NCI-H1694 (cell line): ENCODE measurements around the gene MRM2.
A peak's percentile ranks its signal among the peaks of the same experiment; 100 is the strongest.

Experiments
- DNase-seq: peaks from one replicate; lab custom pipeline; 2025; lab: John Stamatoyannopoulos, UW

The MRM2 gene

GRCh38 chr7:2247141-2247995, 5.4 kb upstream of the MRM2 start:
- no peak for DNase-seq

DNA sequence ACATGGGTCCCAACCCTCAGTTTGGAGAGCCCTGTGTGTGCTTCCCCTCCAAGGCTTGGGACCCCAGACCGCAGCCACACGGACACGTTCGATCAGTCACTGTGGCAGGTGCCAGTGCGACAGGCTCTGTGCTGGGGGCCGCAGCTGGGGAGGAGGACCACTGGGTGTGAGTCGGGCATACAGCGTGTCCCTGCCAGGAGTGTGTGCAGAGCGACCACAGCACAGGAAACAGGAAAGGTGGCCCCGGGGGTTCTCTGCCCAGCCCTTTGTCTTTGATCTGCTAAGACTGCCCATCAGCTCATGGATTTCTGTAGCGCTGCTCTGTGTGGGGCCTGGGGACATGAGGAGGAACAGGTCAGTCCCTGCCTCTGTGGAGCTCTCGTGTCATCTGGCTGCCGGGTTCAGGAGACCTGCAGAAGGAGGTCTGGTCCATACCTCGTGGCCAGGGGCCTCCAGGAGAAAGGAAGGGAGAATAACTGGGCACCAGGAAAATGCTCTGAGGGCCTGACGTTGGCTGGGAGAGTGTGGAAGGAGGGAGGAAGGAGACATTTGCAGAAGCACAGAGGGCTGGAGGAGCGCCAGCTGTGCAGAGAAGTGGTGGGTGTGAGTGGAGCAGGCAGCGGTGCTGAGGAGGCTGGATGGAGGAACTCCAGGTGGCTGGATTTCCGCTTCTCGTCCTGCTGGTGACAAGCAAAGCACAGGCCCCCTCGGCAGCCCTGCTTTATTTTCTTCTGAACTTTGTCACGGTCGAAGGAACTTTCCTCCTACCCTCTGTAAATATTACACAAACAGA, 4.1 kb upstream of the MRM2 start:
- no peak for DNase-seq

DNA sequence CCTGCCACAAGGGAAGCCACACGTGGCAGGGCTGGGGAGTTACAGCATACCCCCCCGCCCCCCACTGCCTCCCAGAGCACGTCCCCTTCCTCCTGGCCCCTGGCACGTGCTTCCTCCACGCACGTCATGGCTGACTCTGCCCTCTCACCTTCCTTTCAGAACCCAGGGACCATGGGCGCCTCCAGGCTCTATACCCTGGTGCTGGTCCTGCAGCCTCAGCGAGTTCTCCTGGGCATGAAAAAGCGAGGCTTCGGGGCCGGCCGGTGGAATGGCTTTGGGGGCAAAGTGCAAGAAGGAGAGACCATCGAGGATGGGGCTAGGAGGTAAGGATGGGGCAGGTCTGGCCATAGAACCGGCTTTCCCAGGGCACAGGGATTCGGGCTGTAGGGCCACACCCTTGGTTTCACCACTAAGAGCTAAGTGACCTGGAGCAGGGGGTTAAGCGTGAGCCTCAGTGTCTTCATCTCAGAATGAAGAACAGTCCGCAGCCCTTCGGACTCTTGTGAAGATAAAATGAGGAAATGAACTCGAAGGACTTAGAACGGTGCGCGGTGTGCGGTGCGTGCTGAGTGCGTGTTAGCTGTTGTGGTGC, 2.5 kb upstream of the MRM2 start:
- DNase-seq: no peak

- no peak for DNase-seq
Observed at GRCh38 chr7:2243458-2243857, 1.5 kb upstream of the MRM2 start.

DNA sequence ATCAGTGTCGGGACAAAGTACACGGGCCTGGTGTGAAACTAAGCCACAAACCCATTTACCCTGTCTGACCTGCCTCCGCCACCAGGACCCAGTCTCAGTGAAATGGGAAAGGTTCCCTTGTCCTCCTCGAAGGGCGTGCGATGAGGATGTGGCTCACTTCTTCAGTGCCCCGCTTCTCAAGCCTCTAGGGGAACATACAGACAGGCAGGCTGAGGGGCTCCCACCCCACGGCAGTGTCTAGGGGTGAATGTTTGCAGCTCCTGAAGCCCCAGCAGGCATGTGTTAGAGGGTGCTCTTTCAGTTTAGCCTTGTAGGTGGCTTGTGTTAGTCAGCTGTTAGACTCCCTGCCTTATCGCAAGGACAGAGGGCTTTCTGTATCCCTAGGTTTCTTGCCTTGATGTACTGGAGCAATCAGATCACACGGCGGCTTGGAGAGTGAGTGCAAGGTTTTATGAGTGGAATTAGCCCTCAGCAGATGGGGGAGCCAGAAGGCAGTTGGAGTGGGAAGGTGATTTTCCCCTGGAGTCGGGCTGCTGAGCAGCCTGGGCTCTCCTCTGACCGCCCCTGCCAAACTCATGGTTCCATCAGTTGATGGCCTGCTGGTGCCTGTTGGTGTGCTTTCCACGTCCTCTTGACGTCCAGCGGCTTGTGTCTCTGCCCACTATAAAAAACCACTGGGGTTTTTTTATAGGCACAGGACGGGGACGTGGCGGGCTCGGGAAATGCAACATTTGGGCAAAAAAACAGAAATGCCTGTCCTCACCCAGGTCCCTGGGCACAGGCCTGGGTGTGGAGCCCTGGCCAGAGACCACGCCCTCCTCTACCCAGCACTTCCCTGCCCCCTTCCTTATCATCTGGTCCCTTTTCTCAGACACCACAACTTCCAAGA, 780 bp upstream of the MRM2 start:
- DNase-seq: no peak

GRCh38 chr7:2239242-2239641, 2.8 kb downstream of the MRM2 start:
- DNase-seq: no peak

GRCh38 chr7:2237109-2237602, 4.8 kb downstream of the MRM2 start:
- no peak for DNase-seq

- no peak for DNase-seq
Observed at GRCh38 chr7:2233926-2234325, 8.1 kb downstream of the MRM2 start.

GRCh38 chr7:2232766-2233520, 9.1 kb downstream of the MRM2 start, which contains the start of gene MAD1L1:
MAD1L1 (minus strand) TSS chr7:2232945; CDS start chr7:2230133, 2,812 bp downstream.
- DNase-seq: peak; percentile 59

GRCh38 chr7:2231992-2232765, 9.8 kb downstream of the MRM2 start:
- no peak for DNase-seq

DNA sequence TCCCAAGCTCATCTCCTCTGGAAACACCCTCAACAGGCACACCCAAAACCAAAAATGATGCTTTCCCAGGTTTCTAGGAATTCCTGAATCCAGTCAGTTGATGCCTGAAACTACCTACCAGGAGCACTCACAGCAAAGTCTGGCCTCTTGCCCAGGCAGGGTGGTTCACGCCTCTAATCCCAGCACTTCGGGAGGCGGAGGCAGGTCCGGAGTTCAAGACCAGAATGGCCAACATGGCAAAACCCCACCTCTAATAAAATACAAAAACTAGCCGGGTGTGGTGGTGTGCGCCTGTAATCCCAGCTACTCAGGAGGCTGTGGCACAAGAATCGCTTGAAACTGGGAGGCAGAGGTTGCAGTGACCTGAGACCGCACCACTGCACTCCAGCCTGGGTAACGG, 11.1 kb downstream of the MRM2 start:
- DNase-seq: no peak

DNA sequence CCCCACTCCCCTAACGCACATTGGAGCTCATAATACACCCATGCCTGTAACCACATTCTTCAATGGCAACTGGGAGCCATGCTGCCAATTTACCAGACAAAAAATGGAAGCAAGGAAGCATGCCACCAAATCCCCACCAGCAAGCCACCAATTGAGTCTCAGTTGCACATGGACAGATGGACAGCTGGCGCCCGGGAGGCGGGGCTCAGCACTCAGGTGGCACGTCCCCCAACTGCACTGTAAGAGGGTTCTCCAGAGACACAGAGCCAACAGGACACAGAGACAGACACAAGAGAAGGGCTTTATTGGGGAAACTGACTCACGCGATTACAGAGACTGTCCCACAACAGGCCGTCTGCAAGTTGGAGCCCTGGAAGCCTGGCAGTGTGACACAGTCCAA, 11.8 kb downstream of the MRM2 start:
- DNase-seq: no peak

- no peak for DNase-seq
Observed at GRCh38 chr7:2229467-2229866, 12.5 kb downstream of the MRM2 start.

DNA sequence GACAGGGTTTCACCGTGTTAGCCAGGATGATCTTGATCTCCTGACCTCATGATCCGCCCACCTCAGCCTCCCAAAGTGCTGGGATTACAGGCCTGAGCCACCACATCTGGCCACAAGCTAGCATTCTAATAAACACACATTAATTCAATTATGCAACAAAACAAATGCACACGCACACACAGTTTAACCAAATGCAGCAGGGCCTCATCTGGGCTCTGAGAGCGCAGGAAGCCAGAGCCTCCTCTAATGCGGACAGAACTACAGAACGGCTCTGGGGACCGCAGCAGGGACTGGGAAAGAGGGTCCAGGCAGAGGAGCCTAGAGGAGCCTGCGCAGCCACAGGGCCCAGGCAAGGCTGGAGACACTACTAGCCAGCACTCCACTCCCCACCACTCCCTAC, 13.1 kb downstream of the MRM2 start:
- no peak for DNase-seq

DNA sequence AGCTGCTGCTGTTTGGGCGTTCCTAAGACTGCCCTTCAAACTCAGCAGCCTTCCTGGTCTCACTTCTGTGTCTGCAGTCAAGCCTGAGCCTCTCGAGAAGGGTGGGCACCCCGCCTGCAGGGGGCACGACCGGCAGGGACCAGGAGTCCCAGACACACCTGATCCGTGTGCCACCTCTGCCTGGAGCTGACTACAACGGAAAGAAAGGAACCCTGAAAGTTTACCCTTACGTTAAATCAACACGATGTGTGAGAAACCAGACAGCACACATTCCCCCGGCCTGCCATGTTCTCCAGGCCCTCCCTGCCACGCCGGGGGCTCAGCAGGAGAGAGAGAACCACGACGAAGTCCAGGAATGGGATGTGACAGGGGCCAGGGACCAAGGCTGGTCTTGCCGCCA, 14.3 kb downstream of the MRM2 start:
- DNase-seq: no peak

DNA sequence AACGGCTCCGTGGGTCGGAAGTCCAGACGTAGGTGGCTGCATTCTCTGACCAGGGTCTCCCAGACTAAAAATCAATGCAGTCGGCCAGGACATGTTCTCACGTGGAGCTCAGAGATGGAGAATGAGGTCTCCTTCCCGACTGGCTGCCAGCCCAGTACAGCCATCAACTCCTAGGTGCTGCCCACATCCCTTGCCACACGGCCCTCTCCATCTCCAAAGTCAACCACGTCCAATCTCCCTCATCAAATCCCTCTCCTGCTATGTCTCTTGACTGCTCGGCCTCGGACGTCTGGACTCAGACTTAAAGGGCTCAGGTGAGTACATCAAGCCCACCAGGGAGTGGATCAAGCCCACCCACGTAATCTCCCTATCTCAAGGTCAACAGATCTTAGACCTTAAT, 16.2 kb downstream of the MRM2 start:
- no peak for DNase-seq

GRCh38 chr7:2225336-2225735, 16.7 kb downstream of the MRM2 start:
- no peak for DNase-seq

DNA sequence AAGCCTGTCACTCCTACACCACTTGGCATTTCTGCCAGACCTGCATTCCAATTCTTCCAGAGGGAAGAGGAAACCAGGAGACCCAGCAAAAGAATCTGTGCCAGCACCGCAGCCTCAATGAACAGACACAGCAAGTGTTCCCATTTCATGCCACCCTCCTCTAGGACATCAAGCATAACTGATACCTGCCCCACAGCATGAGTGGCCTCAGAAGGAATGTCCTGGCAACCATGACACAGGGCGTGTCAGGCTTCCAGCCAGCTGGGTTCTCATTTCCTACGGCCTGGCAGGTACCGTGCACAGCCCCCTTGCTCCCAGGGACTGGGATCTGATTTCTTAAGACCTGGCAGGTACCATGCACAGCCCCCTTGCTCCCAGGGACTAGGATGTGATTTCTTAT, 17.1 kb downstream of the MRM2 start:
- DNase-seq: no peak

- no peak for DNase-seq
Observed at GRCh38 chr7:2224491-2224928, 17.5 kb downstream of the MRM2 start.

GRCh38 chr7:2223321-2223720, 18.7 kb downstream of the MRM2 start:
- DNase-seq: no peak
